NT2/D1 (cell line): ENCODE results near the gene DSCAML1.

Experiments used
- SUZ12 ChIP-seq: IDR thresholded peaks from 2 replicates; pipeline ENCODE4 v1.6.1; 2011; ENCODE audit not compliant: insufficient read length, insufficient read depth; ENCODE audit errors: extremely low read depth
- YY1 ChIP-seq: IDR thresholded peaks from 2 replicates; pipeline ENCODE4 v1.6.1; 2011; ENCODE audit not compliant: insufficient read length, insufficient read depth
- ZNF274 ChIP-seq: IDR thresholded peaks from 2 replicates; pipeline ENCODE4 v1.6.1; 2011; ENCODE audit warnings: mild to moderate bottlenecking, low read depth, low read length

DNA sequence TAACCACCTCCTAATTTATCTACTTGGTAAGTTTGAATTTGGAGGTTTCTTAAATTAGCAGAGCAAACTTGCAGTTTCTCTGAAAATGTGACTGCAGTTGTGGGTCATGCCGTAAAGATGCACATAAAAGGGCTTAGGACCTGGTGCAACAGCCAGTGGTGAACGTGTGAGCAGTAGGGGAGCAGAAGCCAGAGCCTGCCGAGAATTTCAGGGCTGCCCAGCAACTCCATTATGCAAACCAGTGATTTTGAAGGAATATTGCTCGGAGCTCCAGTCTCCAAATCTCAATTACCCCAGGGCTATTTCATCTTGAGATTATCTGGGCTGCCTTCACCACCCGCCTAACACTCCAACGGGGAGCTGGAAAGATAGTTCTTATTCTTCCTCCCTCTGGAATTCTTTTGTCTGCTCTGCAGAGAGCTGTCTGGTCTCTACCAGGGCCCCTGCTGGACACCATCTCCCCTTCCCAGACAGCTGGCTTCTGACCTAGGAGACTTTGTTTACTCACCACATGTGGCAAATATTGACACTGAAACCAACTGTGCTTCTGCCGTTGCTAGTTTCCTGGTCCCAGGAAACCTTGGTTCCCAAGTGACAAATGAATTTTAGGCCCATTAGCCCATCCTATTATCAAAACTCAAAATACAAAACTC lies 93.9 kb downstream of the DSCAML1 start:
- no peak for TF ChIP-seq YY1
- no peak for TF ChIP-seq ZNF274
- no peak for TF ChIP-seq SUZ12
